ENCODE measurements around the gene CCL2.

The CCL2 gene

DNA sequence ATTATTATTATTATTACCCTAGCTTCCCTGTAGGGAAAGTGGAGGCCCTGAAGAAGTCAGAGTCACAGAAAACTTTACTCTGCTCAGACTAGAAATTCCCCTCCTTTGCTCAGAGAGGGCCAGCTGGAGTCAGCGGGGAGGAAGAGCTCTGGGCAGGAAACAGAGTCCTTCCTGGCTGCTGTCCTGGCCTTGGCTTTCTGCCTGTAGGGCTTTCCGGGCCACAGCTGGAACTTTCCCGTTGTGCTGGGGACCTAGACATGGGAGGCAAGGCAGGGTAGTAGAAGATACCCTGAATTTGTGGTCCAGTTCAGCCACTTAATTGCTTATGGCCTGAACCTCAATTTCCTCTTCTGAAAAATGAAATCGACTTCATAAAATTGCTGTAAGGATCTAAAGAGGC, 14.0 kb upstream of the CCL2 start:
- no peak for DNase-seq (ENCODE audit: low read depth)

DNA sequence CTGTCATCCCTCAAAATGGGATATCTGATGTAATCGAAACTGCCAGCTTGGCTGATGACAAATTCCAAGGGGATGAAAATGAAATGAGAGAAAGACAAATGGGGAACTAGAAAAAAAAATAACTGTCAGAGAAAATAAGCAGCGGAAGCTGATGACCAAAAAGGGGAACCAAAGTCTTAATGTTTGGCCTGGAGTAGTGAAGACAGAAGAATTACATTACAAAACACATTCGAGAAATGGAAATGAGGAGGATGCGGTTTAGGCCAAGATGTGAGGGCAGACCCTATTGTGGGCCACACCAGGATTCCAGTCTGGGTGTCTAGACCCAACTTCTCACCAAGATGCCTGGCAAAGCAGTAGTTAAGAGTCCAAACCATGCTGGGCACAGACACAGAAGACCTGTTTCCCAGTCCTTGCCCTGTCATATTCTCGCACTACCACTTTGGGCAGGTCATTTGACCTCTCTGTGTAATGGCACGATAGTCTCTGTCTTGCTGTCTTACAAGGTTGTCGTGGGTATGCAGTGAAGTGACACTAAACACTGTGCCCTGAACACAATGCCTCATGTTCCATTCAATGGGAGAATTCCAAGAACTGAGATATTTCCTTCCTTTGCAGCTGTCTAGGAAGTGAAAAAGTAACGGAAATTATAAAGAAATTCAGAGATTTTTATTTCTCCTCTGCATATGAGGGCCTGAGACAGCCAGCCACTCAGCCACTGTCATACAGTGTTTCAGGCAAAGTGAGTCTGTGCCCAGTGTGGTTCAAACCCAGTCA, 12.3 kb upstream of the CCL2 start:
- DNase-seq (ENCODE audit: low read depth) = no peak

DNA sequence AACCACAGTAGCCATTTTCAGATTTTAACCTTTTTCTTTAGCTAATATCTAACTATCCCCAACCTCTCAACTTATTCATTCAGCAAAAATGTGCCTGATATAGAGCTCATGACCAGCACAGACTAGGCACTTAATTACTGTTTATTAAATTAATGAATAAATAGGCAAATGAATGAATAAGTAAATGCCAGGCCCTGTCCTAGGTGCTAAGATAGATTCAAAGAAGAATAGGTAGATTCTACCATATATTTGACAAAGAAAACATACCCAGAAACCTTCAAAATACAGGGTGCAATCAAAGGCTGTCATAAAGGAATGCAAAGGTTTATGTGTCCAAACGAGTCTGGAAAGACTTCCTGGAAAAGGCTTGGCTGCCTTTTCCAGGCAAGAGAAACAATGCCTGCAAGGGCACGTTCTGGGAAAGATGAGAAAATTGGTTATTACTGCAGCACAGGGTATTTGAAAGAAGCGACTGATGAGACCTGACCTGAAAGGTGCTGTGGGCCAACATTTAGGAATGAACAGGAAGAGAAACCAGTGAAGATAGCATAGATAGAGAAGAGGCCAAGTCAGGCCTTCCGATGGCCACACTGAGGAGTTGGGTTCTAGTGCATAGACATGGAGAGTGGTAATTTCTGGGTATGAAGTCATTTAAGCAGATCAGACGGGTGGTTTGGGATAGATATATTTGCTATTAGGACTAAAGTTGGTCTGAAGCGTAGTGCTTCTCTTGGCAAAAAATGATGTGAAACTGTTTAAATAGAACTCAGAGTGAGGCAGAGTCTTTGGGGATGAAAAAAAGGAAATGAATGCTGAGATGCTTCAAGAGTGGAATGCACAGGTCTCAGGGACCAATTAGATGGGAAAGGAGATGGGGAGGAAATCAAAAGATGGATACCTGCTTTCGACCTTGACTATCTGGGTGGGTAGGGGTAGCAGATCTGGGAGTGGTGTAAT, 11.4 kb upstream of the CCL2 start:
- no peak for DNase-seq (ENCODE audit: low read depth)

DNA sequence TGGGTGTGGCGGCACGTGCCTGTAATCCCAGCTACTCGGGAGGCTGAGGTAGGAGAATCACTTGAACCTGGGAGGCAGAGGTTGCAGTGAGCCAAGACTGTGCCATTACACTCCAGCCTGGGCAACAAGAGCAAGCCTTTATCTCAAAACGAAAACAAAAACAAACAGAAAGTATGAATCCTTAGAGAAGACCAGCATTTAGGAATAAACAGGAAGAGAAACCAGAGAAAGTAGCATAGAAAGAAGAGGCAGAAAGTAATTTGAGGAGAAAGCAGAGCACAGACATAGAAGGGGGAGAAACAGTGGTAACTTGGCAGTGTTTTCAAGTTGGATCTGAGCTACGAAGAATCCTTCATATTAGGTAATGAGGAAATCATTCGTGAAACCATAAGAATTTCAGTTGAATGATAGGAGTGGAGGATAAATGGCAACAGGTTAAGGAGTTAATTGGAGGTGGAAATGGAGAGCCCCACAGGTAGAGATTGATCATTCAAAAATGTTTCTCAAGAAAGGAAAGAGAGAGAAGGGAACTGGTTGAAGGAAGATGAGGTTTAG, 9.7 kb upstream of the CCL2 start:
- no peak for DNase-seq (ENCODE audit: low read depth)

DNA sequence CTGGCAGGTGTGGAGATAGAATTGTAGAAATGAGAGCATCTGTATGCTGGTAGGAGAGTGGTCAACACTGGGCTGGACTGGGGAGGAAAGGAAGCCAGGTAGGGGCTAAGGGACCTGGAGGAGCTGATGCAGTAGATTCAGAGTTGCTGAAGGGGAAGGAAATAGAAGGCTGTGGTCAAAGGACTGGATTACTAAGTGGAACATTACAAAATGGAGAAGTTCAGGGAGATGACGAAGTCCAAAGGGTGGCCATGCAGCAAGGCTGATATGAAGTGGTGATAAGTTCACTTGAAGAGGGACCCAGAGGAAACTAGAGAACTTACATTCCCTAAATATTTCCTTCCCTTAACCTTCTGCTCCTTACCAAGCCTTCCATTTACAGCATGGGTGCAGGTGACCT, 8.6 kb upstream of the CCL2 start:
- DNase-seq (ENCODE audit: low read depth) = no peak

DNA sequence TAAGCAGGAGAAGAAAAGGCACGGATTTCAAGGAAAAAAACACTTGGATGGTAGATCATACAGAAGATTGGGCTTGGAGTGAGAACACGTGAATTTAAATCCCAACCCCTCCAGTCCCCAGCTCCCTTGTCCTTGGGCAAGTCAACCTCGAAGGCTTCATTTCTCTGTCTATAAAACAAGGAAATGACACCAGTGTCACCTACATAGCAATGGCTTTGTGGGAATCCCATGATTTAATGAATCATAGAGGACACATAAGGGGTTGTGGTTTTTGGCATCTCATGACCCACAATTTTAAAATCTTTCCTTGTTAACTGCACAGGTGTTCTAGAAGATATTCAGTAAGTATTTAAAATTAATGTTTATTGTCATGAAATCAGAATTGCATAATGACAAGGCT, 8.2 kb upstream of the CCL2 start:
- DNase-seq (ENCODE audit: low read depth) = no peak

DNA sequence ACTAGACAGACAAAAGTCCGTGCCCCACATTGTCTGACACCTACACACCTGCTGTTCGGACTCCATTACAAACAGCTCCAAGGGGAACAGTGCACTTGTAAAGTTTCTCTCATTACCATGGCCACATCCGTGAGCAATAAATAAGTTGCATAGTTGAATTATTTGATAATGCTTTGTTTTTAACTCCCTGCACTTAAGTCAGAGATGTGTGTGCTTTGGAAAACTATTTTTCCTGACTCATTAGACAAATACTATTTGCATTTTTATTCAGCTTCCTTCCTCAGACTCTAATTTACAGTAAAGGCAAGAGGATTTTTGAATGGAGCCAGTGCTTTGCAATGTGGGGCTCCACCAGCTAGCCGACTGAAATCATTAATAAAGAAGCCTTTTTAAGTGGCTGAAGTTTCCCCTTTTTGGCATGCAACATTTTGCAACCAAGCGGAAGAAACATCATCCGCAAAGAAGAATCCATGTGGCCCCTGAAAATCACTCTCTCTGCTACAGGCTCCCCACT, 6.5 kb upstream of the CCL2 start:
- no peak for DNase-seq (ENCODE audit: low read depth)

DNA sequence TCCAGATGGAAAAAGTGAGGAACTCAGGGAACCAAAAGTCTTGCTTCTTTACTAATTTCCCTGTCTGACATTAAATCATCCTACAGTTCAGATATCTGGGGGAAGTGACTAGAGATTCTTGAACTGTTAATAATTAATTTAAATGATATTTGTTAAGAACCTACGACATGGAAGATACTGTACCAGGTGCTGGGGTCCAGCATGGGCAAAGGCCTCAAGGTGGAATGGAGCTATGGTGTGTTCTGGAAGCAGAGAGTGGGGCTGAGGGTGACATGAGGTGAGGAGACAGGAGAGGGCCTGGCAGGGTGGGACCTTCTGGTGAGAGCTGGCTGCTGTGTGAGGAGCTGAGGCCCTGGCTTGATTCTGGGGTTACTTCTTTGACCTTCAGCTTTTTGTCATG, 6.0 kb upstream of the CCL2 start:
- no peak for DNase-seq (ENCODE audit: low read depth)

DNA sequence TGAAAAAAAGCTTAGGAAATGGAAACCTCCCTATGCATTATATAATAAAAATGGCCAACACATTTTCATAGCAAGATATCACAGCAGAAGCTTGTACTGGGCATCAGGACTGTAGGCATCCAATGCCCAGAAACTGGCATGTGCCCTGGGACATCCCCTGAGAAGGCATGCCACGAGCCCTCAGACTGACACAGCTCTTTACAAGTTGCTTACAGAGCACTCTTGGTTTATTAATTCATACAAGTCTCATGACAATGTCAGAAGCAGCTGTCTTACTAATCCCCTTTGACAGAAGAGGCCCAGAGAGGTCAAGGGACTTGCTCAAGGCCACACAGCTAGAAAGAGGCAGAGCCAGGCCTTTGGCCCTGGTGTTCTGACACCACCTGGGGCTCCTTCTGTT, 5.6 kb upstream of the CCL2 start:
- no peak for DNase-seq (ENCODE audit: low read depth)

DNA sequence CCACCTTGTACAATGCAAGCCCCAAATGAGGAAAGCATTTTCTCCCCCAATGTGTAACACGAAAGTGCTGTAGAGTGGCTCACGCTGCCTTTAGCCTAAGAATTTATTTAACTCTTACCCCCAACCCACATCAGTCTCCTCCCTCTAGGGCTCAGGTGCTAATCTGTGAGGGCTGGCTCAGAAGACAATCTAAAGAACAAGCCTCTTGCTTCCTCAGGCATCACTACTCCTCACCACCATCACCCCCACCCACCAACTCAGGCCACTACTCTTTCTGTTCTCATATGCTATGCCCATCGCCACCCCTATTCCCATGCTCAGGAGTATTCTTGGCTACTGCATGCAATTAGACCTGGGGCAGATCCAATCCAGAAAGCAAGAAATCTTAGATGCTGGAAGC, 3.9 kb upstream of the CCL2 start:
- DNase-seq (ENCODE audit: low read depth) = no peak

DNA sequence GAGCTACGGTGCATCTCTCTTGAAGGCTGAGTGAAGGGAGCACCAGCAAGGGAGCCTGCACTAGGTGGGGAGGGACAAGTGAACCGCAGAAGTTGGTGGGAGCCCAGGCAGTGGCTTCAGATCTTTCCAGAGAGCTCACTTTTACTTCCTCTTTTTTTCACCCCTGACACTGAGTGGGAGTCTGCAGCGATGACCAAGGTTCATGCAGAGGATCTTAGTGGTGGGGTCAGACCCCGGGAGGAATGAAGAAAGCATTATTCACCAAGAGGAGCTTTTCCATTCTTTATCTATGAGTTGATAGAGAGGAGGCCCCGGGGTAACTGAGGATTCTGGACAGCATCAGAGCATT, 3.0 kb upstream of the CCL2 start:
- DNase-seq (ENCODE audit: low read depth) = no peak

DNA sequence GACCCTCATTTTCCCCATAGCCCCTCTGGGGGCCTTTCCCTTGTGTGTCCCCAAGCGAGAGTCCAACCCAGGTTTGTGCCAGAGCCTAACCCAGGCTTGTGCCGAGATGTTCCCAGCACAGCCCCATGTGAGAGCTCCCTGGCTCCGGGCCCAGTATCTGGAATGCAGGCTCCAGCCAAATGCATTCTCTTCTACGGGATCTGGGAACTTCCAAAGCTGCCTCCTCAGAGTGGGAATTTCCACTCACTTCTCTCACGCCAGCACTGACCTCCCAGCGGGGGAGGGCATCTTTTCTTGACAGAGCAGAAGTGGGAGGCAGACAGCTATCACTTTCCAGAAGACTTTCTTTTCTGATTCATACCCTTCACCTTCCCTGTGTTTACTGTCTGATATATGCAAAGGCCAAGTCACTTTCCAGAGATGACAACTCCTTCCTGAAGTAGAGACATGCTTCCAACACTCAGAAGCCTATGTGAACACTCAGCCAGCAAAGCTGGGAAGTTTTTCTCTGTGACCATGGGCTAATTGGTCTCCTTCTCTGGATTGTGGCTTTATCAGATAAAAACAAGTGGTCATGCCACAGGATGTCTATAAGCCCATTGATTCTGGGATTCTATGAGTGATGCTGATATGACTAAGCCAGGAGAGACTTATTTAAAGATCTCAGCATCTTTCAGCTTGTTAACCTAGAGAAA, 2.5 kb upstream of the CCL2 start:
- DNase-seq (ENCODE audit: low read depth) = no peak

DNA sequence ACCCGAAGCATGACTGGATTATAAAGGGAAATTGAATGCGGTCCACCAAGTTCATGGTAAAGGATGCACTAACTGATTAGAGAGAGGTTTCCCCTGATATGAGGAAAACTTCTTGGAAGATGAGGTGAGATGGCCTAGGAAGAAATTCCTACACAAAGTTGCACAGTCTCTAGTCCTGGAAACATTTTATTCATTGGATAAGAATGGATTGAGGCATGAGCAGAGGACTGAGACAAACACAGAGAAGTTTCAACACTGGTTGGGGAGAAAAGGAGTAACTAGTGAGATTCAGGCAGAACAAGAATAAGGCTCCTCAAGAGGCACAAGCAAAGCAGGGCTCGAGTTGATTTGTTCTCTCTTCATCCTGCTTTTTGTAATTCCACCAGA, 2.0 kb upstream of the CCL2 start:
- no peak for DNase-seq (ENCODE audit: low read depth)

DNA sequence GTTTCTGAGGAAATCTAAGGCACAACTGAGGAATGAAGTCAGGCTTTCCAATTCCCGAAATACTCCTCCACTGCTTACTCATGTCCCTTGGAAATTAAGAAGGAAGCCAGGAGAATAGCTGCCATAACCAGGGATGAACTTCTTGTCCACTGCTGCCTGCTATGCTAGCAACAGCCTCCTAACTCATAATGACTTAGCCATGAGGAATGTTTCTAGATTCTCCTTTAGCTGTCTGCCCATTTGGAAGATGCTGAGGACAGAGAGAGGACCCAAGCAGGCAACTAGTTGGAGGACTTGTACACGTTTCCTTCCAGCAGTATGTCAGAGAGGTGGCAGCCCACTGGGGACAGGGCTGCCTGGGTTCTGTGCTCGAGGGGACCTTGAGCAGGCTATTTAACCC, 939 bp upstream of the CCL2 start:
- DNase-seq (ENCODE audit: low read depth) = no peak

DNA sequence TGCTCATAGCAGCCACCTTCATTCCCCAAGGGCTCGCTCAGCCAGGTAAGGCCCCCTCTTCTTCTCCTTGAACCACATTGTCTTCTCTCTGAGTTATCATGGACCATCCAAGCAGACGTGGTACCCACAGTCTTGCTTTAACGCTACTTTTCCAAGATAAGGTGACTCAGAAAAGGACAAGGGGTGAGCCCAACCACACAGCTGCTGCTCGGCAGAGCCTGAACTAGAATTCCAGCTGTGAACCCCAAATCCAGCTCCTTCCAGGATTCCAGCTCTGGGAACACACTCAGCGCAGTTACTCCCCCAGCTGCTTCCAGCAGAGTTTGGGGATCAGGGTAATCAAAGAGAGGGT, 272 bp downstream of the CCL2 start:
- DNase-seq (ENCODE audit: low read depth) = no peak

DNA sequence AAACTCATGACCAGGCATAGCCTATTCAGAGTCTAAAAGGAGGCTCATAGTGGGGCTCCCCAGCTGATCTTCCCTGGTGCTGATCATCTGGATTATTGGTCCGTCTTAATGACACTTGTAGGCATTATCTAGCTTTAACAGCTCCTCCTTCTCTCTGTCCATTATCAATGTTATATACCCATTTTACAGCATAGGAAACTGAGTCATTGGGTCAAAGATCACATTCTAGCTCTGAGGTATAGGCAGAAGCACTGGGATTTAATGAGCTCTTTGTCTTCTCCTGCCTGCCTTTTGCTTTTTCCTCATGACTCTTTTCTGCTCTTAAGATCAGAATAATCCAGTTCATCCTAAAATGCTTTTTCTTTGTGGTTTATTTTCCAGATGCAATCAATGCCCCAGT, 756 bp downstream of the CCL2 start:
- no peak for DNase-seq (ENCODE audit: low read depth)

DNA sequence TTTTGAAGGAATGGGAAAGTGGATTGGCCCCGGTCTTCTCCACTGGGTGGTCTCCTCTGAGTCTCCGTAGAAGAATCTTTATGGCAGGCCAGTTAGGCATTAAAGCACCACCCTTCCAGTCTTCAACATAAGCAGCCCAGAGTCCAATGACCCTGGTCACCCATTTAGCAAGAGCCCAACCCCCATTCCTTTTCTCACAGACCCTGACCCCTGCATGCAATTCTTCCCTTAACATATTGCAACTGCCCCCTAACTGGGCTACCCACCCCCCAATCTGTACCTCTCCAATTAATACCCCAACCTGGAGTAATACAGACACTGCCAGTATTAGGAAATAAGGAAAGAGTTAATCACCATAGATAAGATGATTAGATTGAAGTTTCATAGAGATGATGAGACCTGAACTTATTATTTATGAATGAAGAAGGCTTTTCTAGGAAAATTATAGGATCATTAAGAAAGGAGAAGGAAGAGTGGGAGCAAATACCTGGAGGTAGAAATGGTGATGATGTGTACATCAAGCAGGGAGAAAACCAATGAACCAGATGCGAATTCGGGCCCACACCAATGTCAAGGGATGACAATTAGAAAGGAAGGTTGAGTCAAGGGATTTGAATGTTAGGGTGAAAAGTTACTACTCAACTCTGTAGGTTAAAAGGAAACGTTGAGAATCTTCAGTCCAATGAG, 2.4 kb downstream of the CCL2 start:
- DNase-seq (ENCODE audit: low read depth) = no peak

DNA sequence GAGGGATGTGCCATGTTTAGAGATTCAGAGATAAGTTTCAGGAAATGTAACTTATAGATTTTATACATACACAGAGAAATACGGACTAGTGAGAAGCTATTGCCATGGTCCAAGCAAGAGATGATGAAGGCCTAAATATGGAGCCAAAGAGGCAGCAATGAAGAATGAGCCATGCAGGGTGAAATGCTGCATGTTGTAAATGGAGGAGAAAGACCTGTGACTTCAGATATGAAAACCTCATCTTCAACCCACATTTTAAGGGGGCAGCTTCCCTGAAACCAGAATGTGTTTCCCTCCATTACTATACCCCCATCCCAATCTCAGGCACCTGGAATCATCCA, 2.9 kb downstream of the CCL2 start:
- DNase-seq (ENCODE audit: low read depth) = no peak

DNA sequence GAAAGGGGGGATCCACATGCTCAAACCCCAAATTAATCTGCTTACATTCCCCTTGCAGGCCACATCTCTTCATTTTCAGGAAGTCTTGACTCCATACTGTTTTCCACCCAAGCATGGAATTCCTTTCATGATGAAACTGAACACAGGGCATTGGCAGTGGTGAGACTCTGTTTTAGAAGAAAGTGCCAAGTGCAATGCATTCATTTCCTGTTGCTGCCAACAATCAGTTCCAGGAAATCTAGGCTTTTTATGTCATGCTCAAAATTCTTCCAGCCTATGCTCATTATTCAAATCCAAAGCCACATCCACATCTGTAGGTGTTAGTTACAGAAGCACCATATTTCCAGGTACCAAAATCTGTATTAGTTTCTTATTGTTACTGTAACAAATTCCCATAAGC, 4.1 kb downstream of the CCL2 start:
- no peak for DNase-seq (ENCODE audit: low read depth)

DNA sequence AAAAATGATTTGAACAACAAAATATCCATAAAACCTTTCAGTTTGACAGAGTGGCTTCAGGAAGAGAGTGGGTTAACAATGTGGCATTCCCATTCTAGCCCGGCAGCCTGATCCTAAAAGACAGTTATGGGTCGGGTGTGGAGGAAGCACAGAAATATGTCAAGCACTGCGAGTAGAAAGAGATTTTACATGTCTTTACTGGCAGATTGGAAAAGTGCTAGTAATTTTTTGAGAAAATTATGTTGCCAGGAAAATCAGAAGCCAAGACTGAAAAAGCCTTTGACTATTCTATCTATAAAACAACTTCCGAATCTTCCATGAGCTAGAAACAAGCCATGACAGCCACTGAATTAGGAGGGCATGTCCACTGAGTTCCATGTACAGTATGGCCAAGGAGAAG, 5.8 kb downstream of the CCL2 start:
- no peak for DNase-seq (ENCODE audit: low read depth)

DNA sequence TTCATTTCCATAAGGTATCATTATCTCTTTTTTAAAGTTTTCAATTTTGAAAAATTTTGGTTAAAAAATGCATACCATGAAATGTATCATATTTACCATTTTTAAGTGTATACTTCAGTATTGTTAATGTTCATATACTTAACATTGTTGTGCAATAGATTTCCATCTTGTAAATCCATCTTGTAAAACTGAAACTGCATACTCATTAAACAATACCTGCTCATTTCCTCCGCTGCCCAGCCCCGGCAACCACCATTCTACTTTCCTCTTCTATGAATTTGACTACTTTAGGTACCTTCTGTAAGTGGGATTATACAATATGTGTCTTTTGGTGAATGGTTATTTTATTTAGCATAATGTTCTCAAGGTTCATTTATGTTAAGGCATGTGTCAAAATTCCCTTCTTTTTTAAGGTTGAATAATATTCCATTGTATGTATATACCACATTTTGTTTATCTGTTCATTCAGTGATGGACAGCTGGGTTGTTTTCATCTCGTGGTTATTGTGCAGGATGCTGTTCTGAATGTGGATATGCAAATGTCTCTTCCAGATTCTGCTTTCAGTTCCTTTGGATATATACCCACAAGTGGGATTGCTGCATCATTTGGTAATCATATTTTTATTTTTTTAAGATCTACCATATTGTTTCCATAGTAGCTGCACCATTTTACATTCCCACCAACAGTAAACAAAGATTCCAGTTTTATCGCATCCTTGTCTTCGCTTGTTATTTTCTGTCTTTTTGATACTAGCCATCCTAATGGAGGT, 6.7 kb downstream of the CCL2 start:
- DNase-seq (ENCODE audit: low read depth) = no peak
